ENCODE data around the gene MDFIC2.

The MDFIC2 gene

DNA sequence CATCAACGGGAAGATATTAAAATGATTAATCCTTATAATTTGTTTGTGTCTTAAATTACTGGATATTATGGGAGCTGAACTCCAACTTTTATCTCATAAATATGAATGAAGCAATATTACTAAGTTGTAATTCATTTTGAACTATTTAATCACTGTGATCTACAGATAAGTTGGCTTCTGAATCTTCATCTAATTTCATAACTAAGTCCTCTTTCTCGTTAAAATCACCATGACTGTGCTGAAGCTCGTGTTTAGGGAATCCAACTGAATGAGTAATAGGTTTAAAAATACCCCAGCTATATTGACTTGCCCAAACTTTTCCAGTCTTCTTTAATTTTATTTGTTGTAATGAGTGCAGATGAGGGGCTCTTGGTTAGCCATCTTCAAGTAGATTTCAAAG lies 14.1 kb downstream of the MDFIC2 start:
- no peak for TF ChIP-seq EP300 (IDR thresholded peaks at IDR 0.05; ENCODE audit: borderline replicate concordance)
- TF ChIP-seq, protein P1, sequence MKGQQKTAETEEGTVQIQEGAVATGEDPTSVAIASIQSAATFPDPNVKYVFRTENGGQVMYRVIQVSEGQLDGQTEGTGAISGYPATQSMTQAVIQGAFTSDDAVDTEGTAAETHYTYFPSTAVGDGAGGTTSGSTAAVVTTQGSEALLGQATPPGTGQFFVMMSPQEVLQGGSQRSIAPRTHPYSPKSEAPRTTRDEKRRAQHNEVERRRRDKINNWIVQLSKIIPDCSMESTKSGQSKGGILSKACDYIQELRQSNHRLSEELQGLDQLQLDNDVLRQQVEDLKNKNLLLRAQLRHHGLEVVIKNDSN (IDR thresholded peaks at IDR 0.05) = no peak
- no peak for TF ChIP-seq CREB1 (IDR thresholded peaks at IDR 0.05; ENCODE audit: low read depth)
- TF ChIP-seq, protein P2, sequence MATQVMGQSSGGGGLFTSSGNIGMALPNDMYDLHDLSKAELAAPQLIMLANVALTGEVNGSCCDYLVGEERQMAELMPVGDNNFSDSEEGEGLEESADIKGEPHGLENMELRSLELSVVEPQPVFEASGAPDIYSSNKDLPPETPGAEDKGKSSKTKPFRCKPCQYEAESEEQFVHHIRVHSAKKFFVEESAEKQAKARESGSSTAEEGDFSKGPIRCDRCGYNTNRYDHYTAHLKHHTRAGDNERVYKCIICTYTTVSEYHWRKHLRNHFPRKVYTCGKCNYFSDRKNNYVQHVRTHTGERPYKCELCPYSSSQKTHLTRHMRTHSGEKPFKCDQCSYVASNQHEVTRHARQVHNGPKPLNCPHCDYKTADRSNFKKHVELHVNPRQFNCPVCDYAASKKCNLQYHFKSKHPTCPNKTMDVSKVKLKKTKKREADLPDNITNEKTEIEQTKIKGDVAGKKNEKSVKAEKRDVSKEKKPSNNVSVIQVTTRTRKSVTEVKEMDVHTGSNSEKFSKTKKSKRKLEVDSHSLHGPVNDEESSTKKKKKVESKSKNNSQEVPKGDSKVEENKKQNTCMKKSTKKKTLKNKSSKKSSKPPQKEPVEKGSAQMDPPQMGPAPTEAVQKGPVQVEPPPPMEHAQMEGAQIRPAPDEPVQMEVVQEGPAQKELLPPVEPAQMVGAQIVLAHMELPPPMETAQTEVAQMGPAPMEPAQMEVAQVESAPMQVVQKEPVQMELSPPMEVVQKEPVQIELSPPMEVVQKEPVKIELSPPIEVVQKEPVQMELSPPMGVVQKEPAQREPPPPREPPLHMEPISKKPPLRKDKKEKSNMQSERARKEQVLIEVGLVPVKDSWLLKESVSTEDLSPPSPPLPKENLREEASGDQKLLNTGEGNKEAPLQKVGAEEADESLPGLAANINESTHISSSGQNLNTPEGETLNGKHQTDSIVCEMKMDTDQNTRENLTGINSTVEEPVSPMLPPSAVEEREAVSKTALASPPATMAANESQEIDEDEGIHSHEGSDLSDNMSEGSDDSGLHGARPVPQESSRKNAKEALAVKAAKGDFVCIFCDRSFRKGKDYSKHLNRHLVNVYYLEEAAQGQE (IDR thresholded peaks at IDR 0.05; ENCODE audit: low read depth) = no peak
- TF ChIP-seq RAD21 (IDR thresholded peaks at IDR 0.05; ENCODE audit: low read depth) = no peak
- no peak for TF ChIP-seq TEAD4 (IDR thresholded peaks at IDR 0.05)
- TF ChIP-seq, protein P3, sequence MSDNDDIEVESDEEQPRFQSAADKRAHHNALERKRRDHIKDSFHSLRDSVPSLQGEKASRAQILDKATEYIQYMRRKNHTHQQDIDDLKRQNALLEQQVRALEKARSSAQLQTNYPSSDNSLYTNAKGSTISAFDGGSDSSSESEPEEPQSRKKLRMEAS (IDR thresholded peaks at IDR 0.05) = no peak
- no peak for TF ChIP-seq CEBPB (IDR thresholded peaks at IDR 0.05)
- TF ChIP-seq EGR1 (IDR thresholded peaks at IDR 0.05) = no peak
- no peak for TF ChIP-seq FOXM1 (IDR thresholded peaks at IDR 0.05; ENCODE audit: borderline replicate concordance, low read depth)
- TF ChIP-seq ZBTB7A (IDR thresholded peaks at IDR 0.05; ENCODE audit: low read depth) = no peak
- TF ChIP-seq NFIC (IDR thresholded peaks at IDR 0.05) = no peak
- no peak for TF ChIP-seq TCF12 (IDR thresholded peaks at IDR 0.05; ENCODE audit: low read depth)
- no peak for TF ChIP-seq YY1 (IDR thresholded peaks at IDR 0.05; ENCODE audit: low read depth)
- TF ChIP-seq TAF1 (IDR thresholded peaks at IDR 0.05; ENCODE audit: low read depth) = no peak

DNA sequence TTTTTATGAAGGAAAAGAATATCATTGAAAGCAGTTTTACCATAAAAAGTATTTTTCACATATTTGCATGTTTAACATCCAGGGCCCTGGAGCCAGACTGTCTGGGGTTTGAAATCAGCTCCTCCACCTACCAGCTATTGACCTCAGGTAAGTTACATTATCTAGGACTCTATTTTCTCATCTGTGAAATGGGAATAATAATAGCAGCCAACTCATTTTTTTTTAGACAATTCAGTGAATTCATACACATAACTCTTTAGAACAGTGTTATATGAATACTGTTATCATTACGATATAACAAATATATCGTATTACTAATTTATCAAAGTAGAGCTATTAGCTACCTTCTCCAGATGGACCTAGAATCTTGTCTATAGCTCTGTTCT lies 21.3 kb downstream of the MDFIC2 start:
- no peak for TF ChIP-seq EP300 (IDR thresholded peaks at IDR 0.05; ENCODE audit: borderline replicate concordance)
- TF ChIP-seq CEBPB (IDR thresholded peaks at IDR 0.05) = no peak
- TF ChIP-seq TEAD4 (IDR thresholded peaks at IDR 0.05) = no peak
- TF ChIP-seq EGR1 (IDR thresholded peaks at IDR 0.05) = no peak
- TF ChIP-seq, protein P3 (IDR thresholded peaks at IDR 0.05) = no peak
- no peak for TF ChIP-seq TCF12 (IDR thresholded peaks at IDR 0.05; ENCODE audit: low read depth)
- TF ChIP-seq, protein P2 (IDR thresholded peaks at IDR 0.05; ENCODE audit: low read depth) = no peak
- TF ChIP-seq ZBTB7A (IDR thresholded peaks at IDR 0.05; ENCODE audit: low read depth) = no peak
- TF ChIP-seq CREB1 (IDR thresholded peaks at IDR 0.05; ENCODE audit: low read depth) = no peak
- no peak for TF ChIP-seq RAD21 (IDR thresholded peaks at IDR 0.05; ENCODE audit: low read depth)
- no peak for TF ChIP-seq YY1 (IDR thresholded peaks at IDR 0.05; ENCODE audit: low read depth)
- TF ChIP-seq TAF1 (IDR thresholded peaks at IDR 0.05; ENCODE audit: low read depth) = no peak
- no peak for TF ChIP-seq NFIC (IDR thresholded peaks at IDR 0.05)
- no peak for TF ChIP-seq FOXM1 (IDR thresholded peaks at IDR 0.05; ENCODE audit: borderline replicate concordance, low read depth)
- TF ChIP-seq, protein P1 (IDR thresholded peaks at IDR 0.05) = no peak

DNA sequence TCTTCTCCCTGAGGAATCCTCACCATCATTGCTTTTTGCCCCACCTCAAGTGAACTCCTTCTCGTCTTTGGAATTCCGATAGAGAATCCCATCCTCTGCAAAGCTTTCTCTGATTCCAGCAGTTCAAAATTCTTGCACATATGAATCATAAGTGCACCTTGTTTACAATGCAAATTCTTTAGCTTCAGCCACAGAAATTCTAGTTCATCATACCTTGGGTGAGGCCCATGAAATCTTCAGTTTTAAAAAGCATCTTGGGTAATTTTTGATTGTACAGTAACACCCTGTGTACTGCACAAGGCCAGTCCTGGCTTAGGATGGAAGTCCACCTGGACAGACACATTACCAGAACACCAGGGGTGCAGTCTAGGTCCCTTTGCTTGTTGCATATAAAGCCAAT lies 30.8 kb downstream of the MDFIC2 start:
- TF ChIP-seq, protein P1 (IDR thresholded peaks at IDR 0.05) = no peak
- TF ChIP-seq, protein P3 (IDR thresholded peaks at IDR 0.05) = no peak
- no peak for TF ChIP-seq YY1 (IDR thresholded peaks at IDR 0.05; ENCODE audit: low read depth)
- TF ChIP-seq CEBPB (IDR thresholded peaks at IDR 0.05) = no peak

DNA sequence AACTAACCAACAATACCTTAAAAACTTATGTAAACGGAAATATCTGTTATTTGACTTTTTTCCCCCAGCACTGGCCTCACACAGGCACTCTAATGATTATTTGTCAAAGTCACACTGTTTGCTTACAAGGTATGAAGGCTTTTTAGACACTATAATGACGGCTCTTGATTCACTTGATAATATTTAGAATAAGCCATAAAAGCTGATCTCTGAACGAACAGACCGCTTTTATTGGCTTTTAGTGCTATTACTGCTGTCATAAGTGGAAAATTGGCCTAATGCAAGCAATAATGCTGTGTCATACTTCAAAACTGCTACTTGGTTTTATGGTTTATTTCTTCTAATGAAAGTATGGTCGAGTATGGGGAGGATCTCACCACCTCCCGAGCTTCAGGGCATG lies 35.1 kb downstream of the MDFIC2 start:
- TF ChIP-seq TCF12 (IDR thresholded peaks at IDR 0.05; ENCODE audit: low read depth) = no peak

DNA sequence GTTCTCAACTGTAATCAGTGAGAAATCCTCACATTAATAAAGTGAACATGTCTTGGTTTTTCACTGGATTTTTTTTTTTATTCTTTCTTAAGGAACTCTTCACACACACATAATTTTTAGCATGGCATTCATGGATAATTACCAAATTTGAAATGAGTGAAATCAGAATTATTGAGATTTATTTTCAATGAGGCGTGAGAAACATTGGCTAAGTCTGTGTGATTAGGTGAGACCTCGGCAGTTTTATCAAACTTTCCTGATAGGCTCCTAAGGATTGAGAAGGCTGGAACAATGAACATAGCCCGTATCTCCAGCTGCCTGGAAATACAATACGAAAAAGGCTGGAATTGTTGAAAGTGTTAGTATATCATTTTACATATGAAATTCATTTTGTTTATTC lies 35.5 kb downstream of the MDFIC2 start:
- TF ChIP-seq EGR1 (IDR thresholded peaks at IDR 0.05) (no peak), CREB1 (IDR thresholded peaks at IDR 0.05; ENCODE audit: low read depth) (no peak), YY1 (IDR thresholded peaks at IDR 0.05; ENCODE audit: low read depth) (no peak), NFIC (IDR thresholded peaks at IDR 0.05) (no peak), TAF1 (IDR thresholded peaks at IDR 0.05; ENCODE audit: low read depth) (no peak), TEAD4 (IDR thresholded peaks at IDR 0.05) (no peak), FOXM1 (IDR thresholded peaks at IDR 0.05; ENCODE audit: borderline replicate concordance, low read depth) (no peak), RAD21 (IDR thresholded peaks at IDR 0.05; ENCODE audit: low read depth) (no peak), TCF12 (IDR thresholded peaks at IDR 0.05; ENCODE audit: low read depth) (no peak), CEBPB (IDR thresholded peaks at IDR 0.05) (no peak)
- TF ChIP-seq, protein P3 (IDR thresholded peaks at IDR 0.05) = no peak
- TF ChIP-seq, protein P2 (IDR thresholded peaks at IDR 0.05; ENCODE audit: low read depth) = no peak
